Panc1 (cell line): Measurements from ENCODE around the gene F8A2.
"Not testable (repeated sequence)": the region's sequence is repeated elsewhere in the genome, so short reads cannot be mapped to it uniquely, and the experiment has no call there.

Experiments used
- POLR2AphosphoS5 ChIP-seq: IDR thresholded peaks from 2 replicates; pipeline ENCODE4 v1.6.1; 2012; ENCODE audit warnings: mild to moderate bottlenecking, low read depth, low read length, moderate library complexity
- TCF7L2 ChIP-seq: IDR thresholded peaks from 2 replicates; pipeline ENCODE4 v1.6.1; 2011; ENCODE audit warnings: mild to moderate bottlenecking, low read depth, low read length, inconsistent platforms
- TF ChIP-seq, protein P1 (sequence below): fragments of 450-650 bp; IDR thresholded peaks from 2 replicates; pipeline ENCODE4 v1.5.1; 2017; ENCODE audit warnings: mild to moderate bottlenecking
- TF ChIP-seq, protein P2 (sequence below), 2 experiments: IDR thresholded peaks; 2 replicates each; pipeline ENCODE4 v1.6.1; 2011 to 2012; ENCODE audit warnings: low read depth in 2 of 2, control low read depth in 1 of 2, low read length in 1 of 2, mild to moderate bottlenecking in 1 of 2, moderate library complexity in 1 of 2; ENCODE audit not compliant: insufficient read depth in 1 of 2

DNA sequence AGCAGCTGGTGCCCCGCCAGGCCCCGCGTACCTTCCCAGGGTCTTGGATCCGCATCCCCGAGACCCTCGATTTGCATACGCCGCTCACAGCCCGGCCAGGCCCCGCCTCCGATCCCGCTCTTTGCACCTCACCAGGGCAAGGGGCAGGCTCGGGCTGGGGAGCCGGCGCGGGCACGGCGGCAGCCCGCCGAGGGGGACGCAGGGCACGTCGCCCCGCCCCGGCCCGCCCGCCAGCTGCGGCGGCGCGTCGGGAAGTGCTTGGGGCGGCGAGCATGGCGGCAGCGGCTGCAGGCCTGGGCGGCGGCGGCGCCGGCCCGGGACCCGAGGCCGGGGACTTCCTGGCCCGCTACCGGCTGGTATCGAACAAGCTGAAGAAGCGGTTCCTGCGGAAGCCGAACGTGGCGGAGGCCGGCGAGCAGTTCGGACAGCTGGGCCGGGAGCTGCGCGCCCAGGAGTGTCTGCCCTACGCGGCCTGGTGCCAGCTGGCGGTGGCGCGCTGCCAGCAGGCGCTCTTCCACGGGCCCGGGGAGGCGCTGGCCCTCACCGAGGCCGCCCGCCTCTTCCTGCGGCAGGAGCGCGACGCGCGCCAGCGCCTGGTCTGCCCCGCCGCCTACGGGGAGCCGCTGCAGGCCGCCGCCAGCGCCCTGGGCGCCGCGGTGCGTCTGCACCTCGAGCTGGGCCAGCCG is at the start of gene F8A2:
- TF ChIP-seq, protein P1, sequence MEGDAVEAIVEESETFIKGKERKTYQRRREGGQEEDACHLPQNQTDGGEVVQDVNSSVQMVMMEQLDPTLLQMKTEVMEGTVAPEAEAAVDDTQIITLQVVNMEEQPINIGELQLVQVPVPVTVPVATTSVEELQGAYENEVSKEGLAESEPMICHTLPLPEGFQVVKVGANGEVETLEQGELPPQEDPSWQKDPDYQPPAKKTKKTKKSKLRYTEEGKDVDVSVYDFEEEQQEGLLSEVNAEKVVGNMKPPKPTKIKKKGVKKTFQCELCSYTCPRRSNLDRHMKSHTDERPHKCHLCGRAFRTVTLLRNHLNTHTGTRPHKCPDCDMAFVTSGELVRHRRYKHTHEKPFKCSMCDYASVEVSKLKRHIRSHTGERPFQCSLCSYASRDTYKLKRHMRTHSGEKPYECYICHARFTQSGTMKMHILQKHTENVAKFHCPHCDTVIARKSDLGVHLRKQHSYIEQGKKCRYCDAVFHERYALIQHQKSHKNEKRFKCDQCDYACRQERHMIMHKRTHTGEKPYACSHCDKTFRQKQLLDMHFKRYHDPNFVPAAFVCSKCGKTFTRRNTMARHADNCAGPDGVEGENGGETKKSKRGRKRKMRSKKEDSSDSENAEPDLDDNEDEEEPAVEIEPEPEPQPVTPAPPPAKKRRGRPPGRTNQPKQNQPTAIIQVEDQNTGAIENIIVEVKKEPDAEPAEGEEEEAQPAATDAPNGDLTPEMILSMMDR: not testable (repeated sequence)
- TF ChIP-seq, protein P2, sequence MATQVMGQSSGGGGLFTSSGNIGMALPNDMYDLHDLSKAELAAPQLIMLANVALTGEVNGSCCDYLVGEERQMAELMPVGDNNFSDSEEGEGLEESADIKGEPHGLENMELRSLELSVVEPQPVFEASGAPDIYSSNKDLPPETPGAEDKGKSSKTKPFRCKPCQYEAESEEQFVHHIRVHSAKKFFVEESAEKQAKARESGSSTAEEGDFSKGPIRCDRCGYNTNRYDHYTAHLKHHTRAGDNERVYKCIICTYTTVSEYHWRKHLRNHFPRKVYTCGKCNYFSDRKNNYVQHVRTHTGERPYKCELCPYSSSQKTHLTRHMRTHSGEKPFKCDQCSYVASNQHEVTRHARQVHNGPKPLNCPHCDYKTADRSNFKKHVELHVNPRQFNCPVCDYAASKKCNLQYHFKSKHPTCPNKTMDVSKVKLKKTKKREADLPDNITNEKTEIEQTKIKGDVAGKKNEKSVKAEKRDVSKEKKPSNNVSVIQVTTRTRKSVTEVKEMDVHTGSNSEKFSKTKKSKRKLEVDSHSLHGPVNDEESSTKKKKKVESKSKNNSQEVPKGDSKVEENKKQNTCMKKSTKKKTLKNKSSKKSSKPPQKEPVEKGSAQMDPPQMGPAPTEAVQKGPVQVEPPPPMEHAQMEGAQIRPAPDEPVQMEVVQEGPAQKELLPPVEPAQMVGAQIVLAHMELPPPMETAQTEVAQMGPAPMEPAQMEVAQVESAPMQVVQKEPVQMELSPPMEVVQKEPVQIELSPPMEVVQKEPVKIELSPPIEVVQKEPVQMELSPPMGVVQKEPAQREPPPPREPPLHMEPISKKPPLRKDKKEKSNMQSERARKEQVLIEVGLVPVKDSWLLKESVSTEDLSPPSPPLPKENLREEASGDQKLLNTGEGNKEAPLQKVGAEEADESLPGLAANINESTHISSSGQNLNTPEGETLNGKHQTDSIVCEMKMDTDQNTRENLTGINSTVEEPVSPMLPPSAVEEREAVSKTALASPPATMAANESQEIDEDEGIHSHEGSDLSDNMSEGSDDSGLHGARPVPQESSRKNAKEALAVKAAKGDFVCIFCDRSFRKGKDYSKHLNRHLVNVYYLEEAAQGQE (IDR thresholded peaks at IDR 0.05; ENCODE audit: insufficient read depth in 1 of 2, low read depth in 2 of 2, low read length in 1 of 2): not testable (repeated sequence)
- TF ChIP-seq POLR2AphosphoS5, TCF7L2: not testable (repeated sequence)
